ENCODE measurements around the gene PDE6B.

PDE6B gene

GRCh38 chr4:673349-674091 lies 48.1 kb downstream of the PDE6B start:
- no peak for FAIRE-seq

- no peak for FAIRE-seq
Observed at GRCh38 chr4:674172-675035, 49.0 kb downstream of the PDE6B start, which contains the start of the genes ATP5ME and MYL5. Gene ATP5ME (minus strand): TSS chr4:674276. CDS start chr4:674247, 29 bp downstream. Gene MYL5 (plus strand): TSS chr4:674542. CDS start chr4:678027, 3,485 bp downstream.

GRCh38 chr4:675036-675882 lies 49.9 kb downstream of the PDE6B start:
- FAIRE-seq: no peak

- no peak for FAIRE-seq
Observed at GRCh38 chr4:675980-676870, 50.9 kb downstream of the PDE6B start.

- no peak for FAIRE-seq
Observed at GRCh38 chr4:676871-677235, 51.5 kb downstream of the PDE6B start.

GRCh38 chr4:677431-678293 lies 52.3 kb downstream of the PDE6B start:
- FAIRE-seq: no peak

GRCh38 chr4:678331-679103 lies 53.1 kb downstream of the PDE6B start:
- no peak for FAIRE-seq

- FAIRE-seq: no peak
Observed at GRCh38 chr4:679104-679481, 53.7 kb downstream of the PDE6B start.

- FAIRE-seq: no peak
Observed at GRCh38 chr4:679629-680028, 54.3 kb downstream of the PDE6B start.

- no peak for FAIRE-seq
Observed at GRCh38 chr4:680091-680490, 54.7 kb downstream of the PDE6B start.

- no peak for FAIRE-seq
Observed at GRCh38 chr4:680551-680927, 55.2 kb downstream of the PDE6B start.

GRCh38 chr4:680928-681645 lies 55.7 kb downstream of the PDE6B start:
- no peak for FAIRE-seq

GRCh38 chr4:681736-682451 lies 56.5 kb downstream of the PDE6B start:
- FAIRE-seq: no peak

GRCh38 chr4:682490-683172 lies 57.3 kb downstream of the PDE6B start:
- FAIRE-seq: no peak

- FAIRE-seq: no peak
Observed at GRCh38 chr4:683247-683897, 58.0 kb downstream of the PDE6B start.

GRCh38 chr4:683982-684622 lies 58.7 kb downstream of the PDE6B start:
- no peak for FAIRE-seq
